ENCODE data around the gene PLEKHG2.

PLEKHG2 gene

DNA sequence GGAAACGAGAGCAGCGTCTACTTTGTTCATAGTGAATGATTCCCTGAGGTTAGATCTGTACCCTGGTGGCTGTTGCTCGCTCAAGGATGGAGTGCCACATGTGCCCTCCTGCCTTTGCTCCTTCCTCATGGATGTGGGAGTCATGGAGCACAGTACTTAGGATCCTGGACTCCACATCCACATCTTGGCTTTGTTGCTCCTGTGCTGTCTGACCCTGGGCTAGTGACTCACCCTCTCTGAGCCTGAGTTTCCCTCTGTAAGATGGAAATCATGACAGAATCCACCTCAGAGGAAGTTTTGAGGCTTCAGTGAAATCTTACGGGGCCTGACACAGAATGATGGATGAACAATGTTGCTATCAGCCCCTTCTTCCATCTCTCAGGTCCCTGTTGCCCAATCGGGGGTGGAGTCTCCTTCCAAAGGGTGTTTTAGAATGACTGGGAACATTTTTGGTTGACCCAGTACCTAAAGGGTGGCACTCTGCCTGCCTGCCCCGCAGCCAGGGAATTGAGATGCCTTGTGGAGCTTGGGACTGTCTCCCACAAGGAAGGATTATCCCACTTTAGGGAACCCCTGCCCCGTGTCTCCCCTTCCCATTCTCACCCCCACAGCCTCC lies 58.4 kb downstream of the PLEKHG2 start:
- Histone ChIP-seq H3K36me3 (ENCODE audit: insufficient read depth, low read length) (peaks cover 92% of the 10 kb centered on the region; the same call in 1 of the 2 replicates), H2AFZ (ENCODE audit: low read length) (no peak overlapping the region), H3K9me2 (replicated peaks; ENCODE audit: low read depth, low read length) (no peaks in the 10 kb centered on the region), H3K4me2 (ENCODE audit: low read depth, low read length, poor library complexity, severe bottlenecking) (no peak overlapping the region), H3K27me3 (ENCODE audit: insufficient read depth, low read length, poor library complexity, severe bottlenecking) (no peaks in the 10 kb centered on the region), H3F3A (ENCODE audit: low read depth) (no peaks in the 10 kb centered on the region), H3K9me3 (ENCODE audit: insufficient read depth, low read depth, low read length) (no peaks in the 10 kb centered on the region), H3K4me3 (ENCODE audit: low read length, poor library complexity, severe bottlenecking) (no peak overlapping the region), H3K9ac (ENCODE audit: low read depth, low read length, poor library complexity, severe bottlenecking) (no peak overlapping the region), H3K79me2 (ENCODE audit: insufficient read depth, low read length) (no peaks in the 10 kb centered on the region), H3K4me1 (ENCODE audit: insufficient read depth, low read length, poor library complexity, severe bottlenecking) (no peaks in the 10 kb centered on the region), H4K20me1 (ENCODE audit: insufficient read depth, low read length, poor library complexity, severe bottlenecking) (no peaks in the 10 kb centered on the region)
- TF ChIP-seq CTCF (conservative IDR thresholded peaks at IDR 0.05; ENCODE audit: low read length): no peak
- no peak for TF ChIP-seq EZH2phosphoT487 (IDR thresholded peaks at IDR 0.05; ENCODE audit: borderline replicate concordance)

GRCh38 chr19:39471756-39472536 lies 59.5 kb downstream of the PLEKHG2 start:
- Histone ChIP-seq H3K9ac (ENCODE audit: low read depth, low read length, poor library complexity, severe bottlenecking) (no peak overlapping the region), H3K79me2 (ENCODE audit: insufficient read depth, low read length) (no peaks in the 10 kb centered on the region), H3K27me3 (ENCODE audit: insufficient read depth, low read length, poor library complexity, severe bottlenecking) (no peaks in the 10 kb centered on the region), H3K36me3 (ENCODE audit: insufficient read depth, low read length) (peaks cover 92% of the 10 kb centered on the region; the same call in 1 of the 2 replicates), H3K4me3 (ENCODE audit: low read length, poor library complexity, severe bottlenecking) (no peak overlapping the region), H3F3A (ENCODE audit: low read depth) (no peaks in the 10 kb centered on the region), H3K9me3 (ENCODE audit: insufficient read depth, low read depth, low read length) (no peaks in the 10 kb centered on the region), H3K4me1 (ENCODE audit: insufficient read depth, low read length, poor library complexity, severe bottlenecking) (no peaks in the 10 kb centered on the region), H2AFZ (ENCODE audit: low read length) (no peak overlapping the region), H4K20me1 (ENCODE audit: insufficient read depth, low read length, poor library complexity, severe bottlenecking) (no peaks in the 10 kb centered on the region), H3K9me2 (replicated peaks; ENCODE audit: low read depth, low read length) (no peaks in the 10 kb centered on the region), H3K4me2 (ENCODE audit: low read depth, low read length, poor library complexity, severe bottlenecking) (no peak overlapping the region)
- TF ChIP-seq EZH2phosphoT487 (IDR thresholded peaks at IDR 0.05; ENCODE audit: borderline replicate concordance): no peak
- no peak for TF ChIP-seq CTCF (conservative IDR thresholded peaks at IDR 0.05; ENCODE audit: low read length)

GRCh38 chr19:39472746-39473442 lies 60.4 kb downstream of the PLEKHG2 start:
- Histone ChIP-seq H3K27me3 (ENCODE audit: insufficient read depth, low read length, poor library complexity, severe bottlenecking) (no peaks in the 10 kb centered on the region), H2AFZ (ENCODE audit: low read length) (no peak overlapping the region), H3K4me3 (ENCODE audit: low read length, poor library complexity, severe bottlenecking) (no peak overlapping the region), H3K36me3 (ENCODE audit: insufficient read depth, low read length) (peaks cover 85% of the 10 kb centered on the region; the same call in 1 of the 2 replicates), H3K9me3 (ENCODE audit: insufficient read depth, low read depth, low read length) (no peaks in the 10 kb centered on the region), H3K4me1 (ENCODE audit: insufficient read depth, low read length, poor library complexity, severe bottlenecking) (no peaks in the 10 kb centered on the region), H3K79me2 (ENCODE audit: insufficient read depth, low read length) (no peaks in the 10 kb centered on the region), H4K20me1 (ENCODE audit: insufficient read depth, low read length, poor library complexity, severe bottlenecking) (no peaks in the 10 kb centered on the region), H3K9ac (ENCODE audit: low read depth, low read length, poor library complexity, severe bottlenecking) (no peak overlapping the region), H3K4me2 (ENCODE audit: low read depth, low read length, poor library complexity, severe bottlenecking) (no peak overlapping the region), H3F3A (ENCODE audit: low read depth) (no peaks in the 10 kb centered on the region), H3K9me2 (replicated peaks; ENCODE audit: low read depth, low read length) (no peaks in the 10 kb centered on the region)
- no peak for TF ChIP-seq EZH2phosphoT487 (IDR thresholded peaks at IDR 0.05; ENCODE audit: borderline replicate concordance)
- TF ChIP-seq CTCF (conservative IDR thresholded peaks at IDR 0.05; ENCODE audit: low read length): no peak

All from Loucy (cell line).